Adrenal gland (tissue), 5 donors: ENCODE data around the gene ZCCHC14.

ENCODE experiments used
- CTCF ChIP-seq, 6 experiments: fragments of 450-650 bp in 4 of 6; fragments of 200-600 bp in 2 of 6; sonication (generic) in 1 of 6; IDR thresholded peaks; 1 replicate in 5 of 6; 2 replicates in 1 of 6; pipeline versions ENCODE4 v1.5.1 to v1.8.0; 2016 to 2021; ENCODE audit warnings: antibody characterized with exemption in 6 of 6, mild to moderate bottlenecking in 2 of 6, moderate library complexity in 1 of 6
- POLR2A ChIP-seq, 2 donors: fragments of 450-650 bp; IDR thresholded peaks; one replicate each; pipeline ENCODE4 v1.6.1; 2017; ENCODE audit warnings: antibody characterized with exemption in 2 of 2, mild to moderate bottlenecking in 2 of 2, moderate library complexity in 1 of 2
- donor health status: DM: no; HTN: no; CAD: no.

- TF ChIP-seq CTCF (IDR thresholded peaks at IDR 0.05) (no peak), POLR2A (IDR thresholded peaks at IDR 0.05) (no peak)
Measured at GRCh38 chr16:87487361-87487924, 5.4 kb downstream of the ZCCHC14 start.
